NCI-H1436 treated with DMSO at 0.1 percent for 48 hours (cell line): Measurements from ENCODE around the gene MAMSTR.

Experiments used
- DNase-seq: peaks from one replicate; lab custom pipeline; 2025; lab: John Stamatoyannopoulos, UW

The MAMSTR gene

GRCh38 chr19:48746110-48746509, 26.6 kb upstream of the MAMSTR start:
- DNase-seq = no peak

GRCh38 chr19:48745208-48745995, 25.9 kb upstream of the MAMSTR start:
- no peak for DNase-seq

GRCh38 chr19:48742096-48742495, 22.6 kb upstream of the MAMSTR start:
- no peak for DNase-seq

- no peak for DNase-seq
Observed at GRCh38 chr19:48741129-48741999, 21.8 kb upstream of the MAMSTR start.

- DNase-seq = no peak
Observed at GRCh38 chr19:48740164-48740972, 20.8 kb upstream of the MAMSTR start, which contains the start of gene RASIP1. RASIP1 (minus strand) TSS chr19:48740610; CDS start chr19:48740282, 328 bp downstream.

GRCh38 chr19:48739404-48740163, 20.1 kb upstream of the MAMSTR start:
- DNase-seq = no peak

- DNase-seq = no peak
Observed at GRCh38 chr19:48738557-48739403, 19.3 kb upstream of the MAMSTR start.

GRCh38 chr19:48737360-48737998, 18.0 kb upstream of the MAMSTR start:
- no peak for DNase-seq

- DNase-seq = no peak
Observed at GRCh38 chr19:48735031-48735615, 15.6 kb upstream of the MAMSTR start.

GRCh38 chr19:48734625-48735024, 15.1 kb upstream of the MAMSTR start:
- DNase-seq = no peak

- DNase-seq = no peak
Observed at GRCh38 chr19:48731452-48731851, 11.9 kb upstream of the MAMSTR start.

GRCh38 chr19:48728911-48729664, 9.6 kb upstream of the MAMSTR start:
- DNase-seq = no peak

- no peak for DNase-seq
Observed at GRCh38 chr19:48726556-48726955, 7.0 kb upstream of the MAMSTR start.

GRCh38 chr19:48724796-48725753, 5.5 kb upstream of the MAMSTR start:
- no peak for DNase-seq

- no peak for DNase-seq
Observed at GRCh38 chr19:48722196-48722708, 2.7 kb upstream of the MAMSTR start.

- peak; percentile 98 for DNase-seq
Observed at GRCh38 chr19:48720613-48721296, 1.2 kb upstream of the MAMSTR start.

GRCh38 chr19:48720251-48720612, 707 bp upstream of the MAMSTR start:
- no peak for DNase-seq
